HepG2 (cell line): ENCODE measurements around the gene TMEM270. TPM values are rescaled to one million over a fixed set of nuclear protein-coding genes. Genes with fewer than 3 reads are reported as not detected.

ENCODE experiments used
- ATAC-seq: fragments of 200-7000 bp; cut with Tn5 transposase; 3 replicates; pipeline ENCODE4 v1.9.1; 2020; ENCODE audit warnings: mild to moderate bottlenecking, moderate library complexity
- BruUV-seq: library from RNA; stranded (reverse); fragments of 400-500 nt; replicated peaks from 2 replicates; lab custom pipeline; 2021; lab: Mats Ljungman, UMichigan
- CTCF ChIA-PET: fragments of 300-600 bp; formaldehyde crosslinking; extraction: SDS; loops from one replicate; lab custom pipeline; 2021; ENCODE audit warnings: low total read pairs, inconsistent platforms, low intra/inter-chr PET ratio; lab: Yijun Ruan, JAX
- POLR2A ChIA-PET: fragments of 350-600 bp; sonication (Branson Sonifier 250); formaldehyde crosslinking; loops from one replicate; lab custom pipeline; 2020; ENCODE audit warnings: antibody characterized with exemption, inconsistent platforms; lab: Yijun Ruan, JAX
- DNase-seq: peaks from one replicate; pipeline ENCODE4 v3.0.0-alpha.2; 2015; ENCODE audit warnings: low spot score
- FAIRE-seq: peaks from 3 replicates; lab custom pipeline; 2011; peaks lifted over from hg19 to GRCh38; lab: Jason Lieb, UNC
- H2AFZ ChIP-seq: one replicate; pipeline ENCODE4 v1.6.1; 2011; ENCODE audit warnings: low read length, inconsistent platforms
- H3K27ac ChIP-seq: fragments of 300-600 bp; 3 replicates; pipeline ENCODE4 v1.8.0; 2011; ENCODE audit warnings: mixed run types, mild to moderate bottlenecking, mixed read lengths, low read length, inconsistent platforms; ENCODE audit not compliant: insufficient read depth; ENCODE audit errors: extremely low read length
- H3K27me3 ChIP-seq, 2 experiments: fragments of 200-600 bp in 1 of 2; 2 replicates in 1 of 2; 3 replicates in 1 of 2; pipeline versions ENCODE4 v1.6.0 to v1.8.0; 2011; ENCODE audit warnings: low read length in 2 of 2, mild to moderate bottlenecking in 2 of 2, moderate library complexity in 2 of 2, inconsistent platforms in 1 of 2; ENCODE audit not compliant: insufficient read depth in 2 of 2, control insufficient read depth in 1 of 2
- H3K36me3 ChIP-seq, 2 experiments: fragments of 200-600 bp in 1 of 2; replicated peaks in 1 of 2; 2 replicates in 1 of 2; 3 replicates in 1 of 2; pipeline versions ENCODE4 v1.5.1 to v1.8.0; 2011; ENCODE audit warnings: low read length in 2 of 2, inconsistent platforms in 1 of 2; ENCODE audit not compliant: insufficient read depth in 2 of 2, control insufficient read depth in 1 of 2
- H3K4me1 ChIP-seq: 2 replicates; pipeline ENCODE4 v1.5.1; 2012; ENCODE audit warnings: low read length, inconsistent platforms; ENCODE audit not compliant: insufficient read depth
- H3K4me2 ChIP-seq: 2 replicates; pipeline ENCODE4 v1.6.0; 2011; ENCODE audit warnings: low read depth, low read length, inconsistent platforms
- H3K4me3 ChIP-seq, 3 experiments: fragments of 200-600 bp in 1 of 3; sonication (generic), shearing (Covaris generic) in 1 of 3; replicated peaks in 1 of 3; 2 replicates each; pipeline ENCODE4 v1.5.1; 2011 to 2016; ENCODE audit warnings: low read length in 3 of 3, inconsistent platforms in 2 of 3, low read depth in 2 of 3, mild to moderate bottlenecking in 2 of 3, control low read depth in 1 of 3, mixed read lengths in 1 of 3; ENCODE audit not compliant: insufficient read depth in 1 of 3
- H3K79me2 ChIP-seq: one replicate; pipeline ENCODE4 v1.6.1; 2011; ENCODE audit warnings: low read length, inconsistent platforms; ENCODE audit not compliant: insufficient read depth
- H3K9ac ChIP-seq: 2 replicates; pipeline ENCODE4 v1.6.0; 2011; ENCODE audit warnings: mild to moderate bottlenecking, low read depth, low read length, inconsistent platforms; ENCODE audit not compliant: insufficient read depth
- H3K9me3 ChIP-seq: 2 replicates; pipeline ENCODE4 v1.5.1; 2012; ENCODE audit warnings: mild to moderate bottlenecking, low read length
- H4K20me1 ChIP-seq: 2 replicates; pipeline ENCODE4 v1.6.0; 2011; ENCODE audit warnings: inconsistent platforms, mild to moderate bottlenecking, low read length, moderate library complexity; ENCODE audit not compliant: insufficient read depth
- ARHGAP35 ChIP-seq: sonication (generic); formaldehyde crosslinking; IDR thresholded peaks from 2 replicates; pipeline ENCODE4 v1.9.0; 2022; ENCODE audit warnings: mild to moderate bottlenecking, inconsistent platforms, moderate library complexity, missing genetic modification reagents, borderline replicate concordance
- EP300 ChIP-seq, 3 experiments: sonication (generic) in 1 of 3; formaldehyde crosslinking in 1 of 3; IDR thresholded peaks; 2 replicates each; pipeline versions ENCODE4 v1.5.1 to v1.6.1; 2011 to 2020; ENCODE audit warnings: low read depth in 2 of 3, low read length in 2 of 3, borderline replicate concordance in 1 of 3, improper control_type of control experiment in 1 of 3, mild to moderate bottlenecking in 1 of 3, missing genetic modification reagents in 1 of 3, moderate library complexity in 1 of 3
- FOXO1 ChIP-seq: sonication (generic); formaldehyde crosslinking; IDR thresholded peaks from 2 replicates; pipeline ENCODE4 v1.4.0; 2020; ENCODE audit warnings: missing genetic modification reagents
- GATAD2A ChIP-seq: IDR thresholded peaks from 2 replicates; pipeline ENCODE4 v1.6.1; 2016
- KLF15 ChIP-seq: sonication (generic); formaldehyde crosslinking; IDR thresholded peaks from 2 replicates; pipeline ENCODE4 v1.8.1; 2023; ENCODE audit warnings: borderline replicate concordance, mild to moderate bottlenecking, inconsistent platforms, missing genetic modification reagents, mixed read lengths
- LCORL ChIP-seq, 2 experiments: fragments of 450-650 bp in 1 of 2; sonication (generic) in 1 of 2; formaldehyde crosslinking in 1 of 2; IDR thresholded peaks; 2 replicates each; pipeline versions ENCODE4 v1.5.0 to v1.6.1; 2017 to 2020; ENCODE audit warnings: antibody characterized with exemption in 1 of 2, missing genetic modification reagents in 1 of 2
- MIER3 ChIP-seq: IDR thresholded peaks from 2 replicates; pipeline ENCODE4 v1.6.1; 2016; ENCODE audit warnings: missing compliant biosample characterization, borderline replicate concordance
- PHF21A ChIP-seq: sonication (generic); formaldehyde crosslinking; IDR thresholded peaks from 2 replicates; pipeline ENCODE4 v1.5.0; 2020; ENCODE audit warnings: mild to moderate bottlenecking, missing genetic modification reagents
- RFXANK ChIP-seq: IDR thresholded peaks from 2 replicates; pipeline ENCODE4 v1.6.1; 2016
- RXRA ChIP-seq: sonication (generic); formaldehyde crosslinking; IDR thresholded peaks from 2 replicates; pipeline ENCODE4 v1.5.1; 2020; ENCODE audit warnings: missing genetic modification reagents
- RXRB ChIP-seq: IDR thresholded peaks from 2 replicates; pipeline ENCODE4 v1.6.1; 2016; ENCODE audit warnings: borderline replicate concordance, missing genetic modification reagents, missing compliant biosample characterization
- SAP130 ChIP-seq: IDR thresholded peaks from 2 replicates; pipeline ENCODE4 v1.6.1; 2016; ENCODE audit warnings: low read depth
- SMAD1 ChIP-seq: sonication (generic); formaldehyde crosslinking; IDR thresholded peaks from 2 replicates; pipeline ENCODE4 v1.4.0; 2020; ENCODE audit warnings: missing genetic modification reagents, low read depth, mild to moderate bottlenecking, borderline replicate concordance
- SOX5 ChIP-seq: IDR thresholded peaks from 2 replicates; pipeline ENCODE4 v1.6.1; 2016; ENCODE audit warnings: borderline replicate concordance
- THYN1 ChIP-seq: sonication (generic); formaldehyde crosslinking; IDR thresholded peaks from 2 replicates; pipeline ENCODE4 v1.8.1; 2023; ENCODE audit warnings: low read depth, mild to moderate bottlenecking, moderate library complexity, missing genetic modification reagents, borderline replicate concordance
- WGBS: methylation state at CpG from one replicate; pipeline ENCODE4 v1.1.6; 2017; ENCODE audit warnings: low lambda C conversion rate; 5-methylcytosine and 5-hydroxymethylcytosine counted together
- in situ Hi-C: cut with HindIII; loops from 2 replicates; pipeline ENCODE4 v1.10.0; 2017; ENCODE audit warnings: low pct_unique_long_range_greater_than_20kb; ENCODE audit not compliant: extremely low pct_ligation_motif_present
- intact Hi-C: fragments of 100-400 bp; cut with micrococcal nuclease; formaldehyde crosslinking; loops from one replicate; pipeline ENCODE4 v1.10.0; 2022; ENCODE audit not compliant: unreplicated experiment
- polyA plus RNA-seq, 8 experiments: library from polyadenylated mRNA; depleted of rRNA in 3 of 8; stranded (reverse) in 7 of 8; unstranded in 1 of 8; fragments of >200 nt; fragmentation: Illumina TruSeq in 4 of 8; extraction: Trizol in 4 of 8; gene quantifications; 2 replicates each; pipeline versions ENCODE4 v1.2.1 to v1.2.3, GENCODE V29; 2011 to 2016; ENCODE audit warnings: low read depth in 4 of 8, missing spikeins in 1 of 8, mixed read lengths in 1 of 8; ENCODE audit not compliant: insufficient read depth in 1 of 8
- total RNA-seq, 5 experiments: library from RNA; depleted of rRNA; stranded (reverse); fragments of >200 nt; fragmentation: Illumina TruSeq; extraction: Trizol; gene quantifications; 2 replicates each; pipeline ENCODE4 v1.2.3, GENCODE V29; 2016; ENCODE audit warnings: low read depth in 1 of 5
- TF ChIP-seq, protein P1 (sequence below): sonication (generic); formaldehyde crosslinking; IDR thresholded peaks from 2 replicates; pipeline ENCODE4 v1.4.0; 2020; ENCODE audit warnings: mild to moderate bottlenecking, missing genetic modification reagents
- TF ChIP-seq, protein P2 (sequence below): sonication (generic); formaldehyde crosslinking; IDR thresholded peaks from 2 replicates; pipeline ENCODE4 v1.9.0; 2021; ENCODE audit warnings: missing genetic modification reagents, borderline replicate concordance

The TMEM270 gene
- total and polyA plus RNA-seq, 2 of the 13 experiments (the other 11 are each of a cell fraction or from before 2014, with no cell fraction given), result not detected

DNA sequence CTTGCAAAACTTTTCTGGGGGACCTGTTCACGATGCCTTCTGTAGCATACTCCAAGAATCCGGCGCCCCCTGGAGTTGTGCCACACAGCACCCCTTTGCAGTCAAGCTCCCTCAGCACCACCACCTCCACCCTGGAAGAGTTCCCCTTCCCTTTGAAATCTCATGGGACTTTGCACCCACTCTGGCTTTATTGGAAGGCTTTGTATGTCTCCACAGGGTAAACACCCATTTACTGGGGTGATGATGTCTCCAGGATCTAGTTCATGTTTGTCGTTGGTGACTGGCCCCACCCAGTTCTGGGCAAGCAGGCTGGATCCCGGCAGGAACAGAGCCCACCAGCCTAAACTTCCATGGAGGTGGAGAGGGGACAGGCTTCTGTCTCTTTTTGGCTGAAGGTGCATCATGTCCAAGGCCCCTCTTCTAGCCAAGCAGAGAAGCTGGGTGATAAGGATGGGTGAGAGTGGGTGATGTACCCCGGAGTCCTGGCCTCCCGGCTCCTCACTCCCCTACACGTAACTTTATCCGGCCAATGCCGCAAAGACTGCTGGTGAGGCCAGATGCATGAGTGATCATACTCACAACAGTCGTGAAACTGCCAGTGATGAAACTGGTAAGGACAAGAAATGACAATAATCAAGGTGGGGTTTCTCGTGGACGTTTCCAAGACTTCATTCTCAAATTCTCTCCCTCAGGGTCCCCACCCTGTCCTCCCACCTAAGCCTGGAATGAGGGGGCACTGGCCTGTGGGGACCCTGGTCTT, 30.9 kb upstream of the TMEM270 start:
- POLR2A ChIA-PET, result interaction anchor here (1.0 to 5.5 kb wide), 5 partner anchors 8 to 92 kb away, joined by 3 to 55 read pairs (median 4); partner anchors contain the start of genes ABHD11 and METTL27
- in situ Hi-C loops, result no loop called here
- no peak overlapping the region for H2AFZ ChIP-seq
- DNase-seq (peak; percentile 86), FAIRE-seq (peak; percentile 36), ATAC-seq (peak; percentile 6)
- intact Hi-C loops, result loop anchor here (2.0 kb wide), 1 partner anchor 25 kb away; no protein-coding TSS in a partner anchor
- peaks cover 0 to 13% of the 10 kb centered on the region in 2 experiments; a peak in 2 of 5 replicates for H3K27me3 ChIP-seq
- no peaks in the 10 kb centered on the region for H4K20me1 ChIP-seq
- H3K4me2 ChIP-seq, result peak overlapping the region; percentile 98
- peaks cover 12% of the 10 kb centered on the region for H3K79me2 ChIP-seq
- peak overlapping the region; percentile 70 to 83 (median 75); a peak in 5 of 6 replicates for H3K4me3 ChIP-seq
- CTCF ChIA-PET, result no interaction called here
- 0% methylated on average over 5 of the region's 13 CpGs for WGBS
- H3K27ac ChIP-seq, result peak overlapping the region; percentile 55
- H3K36me3 ChIP-seq, result no peaks in the 10 kb centered on the region
- BruUV-seq, result TSS peak; percentile 47
- peak overlapping the region; percentile 69 for H3K9ac ChIP-seq
- peaks cover 68% of the 10 kb centered on the region for H3K4me1 ChIP-seq
- H3K9me3 ChIP-seq, result no peaks in the 10 kb centered on the region
- TF ChIP-seq SOX5 (CRISPR knock-in tag), result peak; percentile 34; the same call in 1 of the 2 replicates
- TF ChIP-seq SMAD1 (CRISPR knock-in tag), result 0 out of 2 replicates have a peak, but pooled peaks have one; percentile 21
- no peak; the same call in 1 of the 2 replicates for TF ChIP-seq RXRA
- TF ChIP-seq LCORL (IDR thresholded peaks at IDR 0.05), result no peak
- TF ChIP-seq LCORL (CRISPR knock-in tag; IDR thresholded peaks at IDR 0.05), result 0 out of 2 replicates have a peak, but pooled peaks have one; percentile 12
- no peak for TF ChIP-seq ARHGAP35
- TF ChIP-seq, protein P1, sequence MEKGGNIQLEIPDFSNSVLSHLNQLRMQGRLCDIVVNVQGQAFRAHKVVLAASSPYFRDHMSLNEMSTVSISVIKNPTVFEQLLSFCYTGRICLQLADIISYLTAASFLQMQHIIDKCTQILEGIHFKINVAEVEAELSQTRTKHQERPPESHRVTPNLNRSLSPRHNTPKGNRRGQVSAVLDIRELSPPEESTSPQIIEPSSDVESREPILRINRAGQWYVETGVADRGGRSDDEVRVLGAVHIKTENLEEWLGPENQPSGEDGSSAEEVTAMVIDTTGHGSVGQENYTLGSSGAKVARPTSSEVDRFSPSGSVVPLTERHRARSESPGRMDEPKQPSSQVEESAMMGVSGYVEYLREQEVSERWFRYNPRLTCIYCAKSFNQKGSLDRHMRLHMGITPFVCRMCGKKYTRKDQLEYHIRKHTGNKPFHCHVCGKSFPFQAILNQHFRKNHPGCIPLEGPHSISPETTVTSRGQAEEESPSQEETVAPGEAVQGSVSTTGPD (CRISPR knock-in tag), result no peak
- no peak for TF ChIP-seq THYN1
- TF ChIP-seq RFXANK (CRISPR knock-in tag), result no peak
- 0 out of 2 replicates have a peak, but pooled peaks have one; percentile 38 for TF ChIP-seq MIER3 (CRISPR knock-in tag)
- TF ChIP-seq SAP130 (CRISPR knock-in tag), result peak; percentile 37
- TF ChIP-seq PHF21A (CRISPR knock-in tag), result peak; percentile 44
- TF ChIP-seq GATAD2A (CRISPR knock-in tag), result peak; percentile 53; the same call in 1 of the 2 replicates
- TF ChIP-seq, protein P2, sequence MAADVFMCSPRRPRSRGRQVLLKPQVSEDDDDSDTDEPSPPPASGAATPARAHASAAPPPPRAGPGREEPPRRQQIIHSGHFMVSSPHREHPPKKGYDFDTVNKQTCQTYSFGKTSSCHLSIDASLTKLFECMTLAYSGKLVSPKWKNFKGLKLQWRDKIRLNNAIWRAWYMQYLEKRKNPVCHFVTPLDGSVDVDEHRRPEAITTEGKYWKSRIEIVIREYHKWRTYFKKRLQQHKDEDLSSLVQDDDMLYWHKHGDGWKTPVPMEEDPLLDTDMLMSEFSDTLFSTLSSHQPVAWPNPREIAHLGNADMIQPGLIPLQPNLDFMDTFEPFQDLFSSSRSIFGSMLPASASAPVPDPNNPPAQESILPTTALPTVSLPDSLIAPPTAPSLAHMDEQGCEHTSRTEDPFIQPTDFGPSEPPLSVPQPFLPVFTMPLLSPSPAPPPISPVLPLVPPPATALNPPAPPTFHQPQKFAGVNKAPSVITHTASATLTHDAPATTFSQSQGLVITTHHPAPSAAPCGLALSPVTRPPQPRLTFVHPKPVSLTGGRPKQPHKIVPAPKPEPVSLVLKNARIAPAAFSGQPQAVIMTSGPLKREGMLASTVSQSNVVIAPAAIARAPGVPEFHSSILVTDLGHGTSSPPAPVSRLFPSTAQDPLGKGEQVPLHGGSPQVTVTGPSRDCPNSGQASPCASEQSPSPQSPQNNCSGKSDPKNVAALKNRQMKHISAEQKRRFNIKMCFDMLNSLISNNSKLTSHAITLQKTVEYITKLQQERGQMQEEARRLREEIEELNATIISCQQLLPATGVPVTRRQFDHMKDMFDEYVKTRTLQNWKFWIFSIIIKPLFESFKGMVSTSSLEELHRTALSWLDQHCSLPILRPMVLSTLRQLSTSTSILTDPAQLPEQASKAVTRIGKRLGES (CRISPR knock-in tag), result no peak
- no peak for TF ChIP-seq KLF15 (CRISPR knock-in tag)
- TF ChIP-seq RXRB (CRISPR knock-in tag), result peak; percentile 51; the same call in 1 of the 2 replicates
- TF ChIP-seq FOXO1 (CRISPR knock-in tag), result peak; percentile 50
- 0 out of 4 replicates have a peak, but pooled peaks of 1 of the 2 experiments have one; percentile 37 for TF ChIP-seq EP300 (IDR thresholded peaks at IDR 0.05; ENCODE audit: low read depth in 2 of 2, low read length in 2 of 2)
- TF ChIP-seq EP300 (CRISPR knock-in tag; IDR thresholded peaks at IDR 0.05; ENCODE audit: borderline replicate concordance), result no peak
